Peyer's patch (tissue), 4 donors: ENCODE data around the gene TOP1.

Experiments used
- CTCF ChIP-seq, 6 experiments: fragments of 450-650 bp in 4 of 6; fragments of 200-600 bp in 2 of 6; sonication (generic) in 1 of 6; IDR thresholded peaks; one replicate each; pipeline ENCODE4 v1.5.1; 2017 to 2019; ENCODE audit warnings: antibody characterized with exemption in 6 of 6, mild to moderate bottlenecking in 3 of 6, moderate library complexity in 1 of 6
- POLR2A ChIP-seq, 2 donors: fragments of 450-650 bp; IDR thresholded peaks; one replicate each; pipeline ENCODE4 v1.5.1; 2017; ENCODE audit warnings: antibody characterized with exemption in 2 of 2, mild to moderate bottlenecking in 2 of 2, moderate library complexity in 2 of 2

GRCh38 chr20:41003143-41003935 lies 25.3 kb upstream of the TOP1 start:
- TF ChIP-seq CTCF (IDR thresholded peaks at IDR 0.05) (peak in 1 of 6 experiments; percentile 11), POLR2A (IDR thresholded peaks at IDR 0.05) (peak in 1 of 2 donors; percentile 7)
